HAP-1 (cell line): ENCODE data around the gene DTNBP1.

Experiments
- DNase-seq, 2 experiments: peaks; one replicate each; pipeline ENCODE4 v3.0.0-alpha.2; 2016 to 2020; ENCODE audit warnings: low spot score in 2 of 2
- H3K27me3 ChIP-seq: fragments of 250-450 bp; sonication (Bioruptor Pico); 2 replicates; pipeline ENCODE4 v1.5.1; 2020; ENCODE audit warnings: low read depth, mild to moderate bottlenecking, moderate library complexity
- H3K36me3 ChIP-seq: fragments of 250-450 bp; sonication (Bioruptor Pico); replicated peaks from 2 replicates; pipeline ENCODE4 v1.5.1; 2020; ENCODE audit warnings: mild to moderate bottlenecking
- H3K4me1 ChIP-seq: fragments of 250-450 bp; sonication (Bioruptor Pico); 2 replicates; pipeline ENCODE4 v1.5.1; 2020; ENCODE audit warnings: mild to moderate bottlenecking
- H3K4me3 ChIP-seq: fragments of 250-450 bp; sonication (Bioruptor Pico); 2 replicates; pipeline ENCODE4 v1.5.1; 2020; ENCODE audit warnings: mild to moderate bottlenecking, moderate library complexity
- H3K9me3 ChIP-seq: fragments of 250-450 bp; sonication (Bioruptor Pico); 2 replicates; pipeline ENCODE4 v1.5.1; 2020; ENCODE audit warnings: mild to moderate bottlenecking, moderate library complexity
- in situ Hi-C: fragments of 300-500 bp; cut with MboI; formaldehyde crosslinking; loops from 3 replicates; pipeline ENCODE4 v1.14.3; 2020; ENCODE audit warnings: low sequenced_read_pairs, inconsistent platforms, mixed read lengths

The DTNBP1 gene

GRCh38 chr6:15608396-15608795, 54.4 kb downstream of the DTNBP1 start:
- no peaks in the 10 kb centered on the region for H3K9me3 ChIP-seq
- in situ Hi-C loops, result loop anchor here (25.0 kb wide), 1 partner anchor 1396 kb away; no protein-coding TSS in a partner anchor
- DNase-seq, result no peak
- no peaks in the 10 kb centered on the region for H3K27me3 ChIP-seq
- H3K4me1 ChIP-seq, result no peaks in the 10 kb centered on the region
- H3K4me3 ChIP-seq, result no peak overlapping the region
- peaks cover 3% of the 10 kb centered on the region; the same call in 1 of the 2 replicates for H3K36me3 ChIP-seq

DNA sequence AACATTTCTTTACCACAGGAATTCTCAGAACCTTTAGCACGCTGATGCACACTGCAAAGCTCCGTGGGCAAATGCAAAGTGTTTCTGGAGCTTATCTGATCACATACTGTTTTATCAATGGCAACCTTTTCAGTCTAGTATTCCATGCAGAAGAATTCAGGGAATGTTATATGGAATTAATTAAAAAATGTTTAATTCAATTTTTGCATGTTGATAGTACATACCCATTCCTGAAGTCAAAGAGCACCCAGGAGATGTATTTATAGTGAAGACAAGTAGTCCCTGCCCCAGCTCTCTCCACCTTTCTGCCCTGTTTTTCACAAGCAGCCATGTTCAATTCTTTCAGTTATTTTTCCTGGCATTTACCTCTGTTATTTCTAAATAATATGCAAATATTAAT, 55.2 kb downstream of the DTNBP1 start:
- no peak for DNase-seq
- in situ Hi-C loops, result loop anchor here (25.0 kb wide), 1 partner anchor 1395 kb away; no protein-coding TSS in a partner anchor
- peaks cover 3% of the 10 kb centered on the region; the same call in 1 of the 2 replicates for H3K36me3 ChIP-seq

GRCh38 chr6:15606347-15606746, 56.5 kb downstream of the DTNBP1 start:
- in situ Hi-C loops, result loop anchor here (25.0 kb wide), 1 partner anchor 1394 kb away; no protein-coding TSS in a partner anchor
- Histone ChIP-seq H3K27me3 (no peaks in the 10 kb centered on the region), H3K36me3 (no peaks in the 10 kb centered on the region; the same call in 1 of the 2 replicates), H3K4me1 (no peaks in the 10 kb centered on the region), H3K9me3 (no peaks in the 10 kb centered on the region), H3K4me3 (no peak overlapping the region)
- no peak for DNase-seq

More for the DNA sequence above, 55.2 kb downstream of the DTNBP1 start:
- H3K27me3 ChIP-seq, result no peaks in the 10 kb centered on the region
- H3K4me1 ChIP-seq, result no peaks in the 10 kb centered on the region
- no peaks in the 10 kb centered on the region for H3K9me3 ChIP-seq
- H3K4me3 ChIP-seq, result no peak overlapping the region

- in situ Hi-C loops, result loop anchor here (25.0 kb wide), 1 partner anchor 1393 kb away; no protein-coding TSS in a partner anchor
- H3K36me3 ChIP-seq, result no peaks in the 10 kb centered on the region
- no peaks in the 10 kb centered on the region for H3K9me3 ChIP-seq
- H3K27me3 ChIP-seq, result no peaks in the 10 kb centered on the region
- no peak overlapping the region for H3K4me3 ChIP-seq
- no peaks in the 10 kb centered on the region for H3K4me1 ChIP-seq
- no peak for DNase-seq
These were observed 58.0 kb downstream of the DTNBP1 start for GRCh38 chr6:15604843-15605242.

DNA sequence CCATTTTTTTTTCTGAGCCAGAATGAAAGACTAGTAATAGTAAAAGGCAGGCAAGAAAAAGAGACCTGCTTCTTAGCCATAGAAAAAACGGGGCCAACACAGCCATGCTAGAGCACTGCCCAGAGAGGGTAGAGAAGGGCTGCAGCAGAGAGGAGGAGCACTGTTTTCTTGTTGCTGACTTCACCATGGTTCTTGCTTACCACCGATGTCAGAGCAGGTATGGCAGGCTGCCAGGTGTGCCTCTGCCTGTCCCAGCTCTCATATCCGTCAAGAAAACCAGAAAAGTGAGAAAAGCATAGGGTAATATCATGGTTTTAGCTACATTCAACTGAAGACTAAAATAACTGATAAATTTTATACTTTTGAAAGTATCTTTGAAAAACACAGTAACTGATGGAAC, 60.7 kb downstream of the DTNBP1 start:
- in situ Hi-C loops, result loop anchor here (25.0 kb wide), 1 partner anchor 1390 kb away; no protein-coding TSS in a partner anchor
- Histone ChIP-seq H3K4me3 (no peak overlapping the region), H3K27me3 (no peaks in the 10 kb centered on the region), H3K9me3 (no peaks in the 10 kb centered on the region), H3K4me1 (no peaks in the 10 kb centered on the region; the same call in 1 of the 2 replicates), H3K36me3 (no peaks in the 10 kb centered on the region)
- no peak for DNase-seq

DNA sequence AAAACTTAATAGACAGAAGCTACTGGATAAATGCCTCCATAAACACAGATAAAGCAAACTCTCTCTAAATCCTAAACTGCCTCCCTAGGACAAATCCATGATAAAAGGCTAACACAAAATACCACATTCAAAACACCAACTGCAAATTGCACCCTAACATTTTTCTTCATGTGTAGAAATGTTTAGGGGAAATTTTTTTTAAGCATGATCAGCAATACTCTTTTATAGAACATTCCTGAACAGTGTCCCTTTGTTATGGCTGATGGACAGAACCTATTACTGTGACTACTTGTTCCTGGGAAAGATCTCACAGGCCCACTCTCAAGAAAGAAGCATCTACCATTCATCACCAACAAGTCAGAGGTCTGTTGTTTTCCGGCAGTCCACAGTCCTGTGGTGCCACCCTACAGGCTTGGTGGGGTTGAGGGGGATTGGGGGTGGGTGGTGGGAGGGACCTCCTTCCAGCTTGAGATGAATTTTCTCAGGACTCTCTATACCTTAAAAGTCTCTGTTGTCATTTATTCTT, 64.5 kb downstream of the DTNBP1 start:
- Histone ChIP-seq H3K27me3 (no peaks in the 10 kb centered on the region), H3K4me3 (no peak overlapping the region), H3K36me3 (no peaks in the 10 kb centered on the region), H3K4me1 (no peaks in the 10 kb centered on the region; the same call in 1 of the 2 replicates), H3K9me3 (no peaks in the 10 kb centered on the region)
- in situ Hi-C loops, result no loop called here
- no peak for DNase-seq

- H3K27me3 ChIP-seq, result no peaks in the 10 kb centered on the region
- DNase-seq, result no peak
- no peaks in the 10 kb centered on the region; the same call in 1 of the 2 replicates for H3K4me1 ChIP-seq
- in situ Hi-C loops, result no loop called here
- H3K36me3 ChIP-seq, result no peaks in the 10 kb centered on the region
- H3K9me3 ChIP-seq, result no peaks in the 10 kb centered on the region
- no peak overlapping the region for H3K4me3 ChIP-seq
These were observed 66.5 kb downstream of the DTNBP1 start for GRCh38 chr6:15596186-15596896.

DNA sequence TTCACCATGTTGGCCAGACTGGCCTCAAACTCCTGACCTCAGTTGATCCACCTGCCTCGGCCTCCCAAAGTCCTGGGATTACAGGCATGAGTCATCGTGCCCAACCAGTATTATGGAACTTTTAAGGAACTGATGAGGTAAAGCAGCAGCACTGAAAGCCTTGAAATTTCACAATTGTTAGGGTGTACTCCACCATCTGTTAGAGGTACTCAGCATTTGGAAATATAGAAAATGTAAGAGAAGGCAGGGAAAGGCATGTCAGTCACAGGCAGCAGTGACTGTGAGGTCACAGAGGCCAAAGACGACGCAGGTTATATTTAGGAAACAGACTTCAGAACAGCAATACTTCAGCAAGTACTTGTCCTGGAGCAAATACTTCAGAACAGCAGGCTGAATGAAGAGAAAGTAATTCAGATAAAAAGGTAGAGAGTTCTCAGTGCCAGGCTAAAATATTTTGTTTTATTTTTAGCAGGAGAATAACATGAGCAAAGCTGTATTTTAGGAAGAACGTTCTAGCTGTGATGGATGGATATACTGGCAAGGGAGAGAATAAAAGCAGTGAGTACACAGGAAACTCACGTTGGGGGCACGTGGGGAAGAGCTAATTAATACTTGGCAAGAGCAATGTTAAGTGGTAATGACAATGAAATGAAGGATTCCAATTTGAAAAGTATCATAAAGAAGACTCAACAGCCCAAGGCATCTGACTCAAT, 67.2 kb downstream of the DTNBP1 start:
- no peak overlapping the region for H3K4me3 ChIP-seq
- H3K36me3 ChIP-seq, result no peaks in the 10 kb centered on the region
- no peaks in the 10 kb centered on the region; the same call in 1 of the 2 replicates for H3K4me1 ChIP-seq
- no peak for DNase-seq
- in situ Hi-C loops, result no loop called here
- no peaks in the 10 kb centered on the region for H3K9me3 ChIP-seq
- no peaks in the 10 kb centered on the region for H3K27me3 ChIP-seq

- no peak overlapping the region for H3K4me3 ChIP-seq
- in situ Hi-C loops, result no loop called here
- no peaks in the 10 kb centered on the region; the same call in 1 of the 2 replicates for H3K4me1 ChIP-seq
These were observed 68.1 kb downstream of the DTNBP1 start for GRCh38 chr6:15594512-15595259.

GRCh38 chr6:15593798-15594197, 69.0 kb downstream of the DTNBP1 start:
- Histone ChIP-seq H3K4me3 (no peak overlapping the region), H3K27me3 (no peaks in the 10 kb centered on the region), H3K4me1 (no peaks in the 10 kb centered on the region), H3K36me3 (no peaks in the 10 kb centered on the region), H3K9me3 (no peaks in the 10 kb centered on the region)
- in situ Hi-C loops, result no loop called here
- DNase-seq, result no peak

More at GRCh38 chr6:15594512-15595259, 68.1 kb downstream of the DTNBP1 start:
- no peaks in the 10 kb centered on the region for H3K36me3 ChIP-seq
- no peak for DNase-seq
- no peaks in the 10 kb centered on the region for H3K9me3 ChIP-seq
- no peaks in the 10 kb centered on the region for H3K27me3 ChIP-seq

- Histone ChIP-seq H3K36me3 (no peaks in the 10 kb centered on the region), H3K4me3 (no peak overlapping the region)
- in situ Hi-C loops, result no loop called here
These were observed 70.2 kb downstream of the DTNBP1 start for GRCh38 chr6:15592610-15593009.

DNA sequence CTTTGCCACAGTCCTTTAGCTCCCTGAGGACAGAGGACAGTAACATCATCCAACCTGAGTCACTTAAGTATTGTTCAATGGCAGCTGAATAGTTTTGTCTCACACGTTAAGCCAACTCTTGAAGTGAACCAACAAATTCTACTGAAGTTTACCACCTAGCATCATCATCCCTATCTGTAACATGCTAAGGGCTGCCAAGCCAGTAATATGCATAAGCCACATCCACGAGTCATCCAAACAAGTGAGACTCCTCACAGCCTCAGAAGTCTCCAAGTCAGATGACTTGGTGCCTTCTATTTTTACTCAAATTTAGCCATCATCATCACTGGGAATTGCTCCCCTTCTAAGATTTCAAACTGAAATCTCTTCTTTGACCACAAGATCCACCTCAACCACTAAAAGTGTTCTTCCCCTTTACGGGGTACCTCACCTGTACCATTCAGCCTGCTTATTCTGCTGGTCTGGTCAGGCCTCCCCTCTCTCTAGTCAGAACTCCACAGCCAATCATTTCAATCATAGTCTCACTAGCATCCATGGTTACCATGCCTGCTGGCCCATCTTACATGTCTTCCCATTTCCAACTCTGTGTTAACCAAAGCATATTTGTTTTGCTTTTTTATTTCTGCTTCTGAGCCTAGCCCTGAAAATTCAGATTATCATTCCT, 73.7 kb downstream of the DTNBP1 start:
- no peaks in the 10 kb centered on the region for H3K4me1 ChIP-seq
- H3K4me3 ChIP-seq, result no peak overlapping the region
- no peaks in the 10 kb centered on the region for H3K27me3 ChIP-seq
- no peaks in the 10 kb centered on the region for H3K36me3 ChIP-seq
- in situ Hi-C loops, result no loop called here
- no peaks in the 10 kb centered on the region for H3K9me3 ChIP-seq
- no peak for DNase-seq

More at GRCh38 chr6:15592610-15593009, 70.2 kb downstream of the DTNBP1 start:
- H3K27me3 ChIP-seq, result no peaks in the 10 kb centered on the region
- no peak for DNase-seq
- H3K9me3 ChIP-seq, result no peaks in the 10 kb centered on the region
- H3K4me1 ChIP-seq, result no peaks in the 10 kb centered on the region

- in situ Hi-C loops, result no loop called here
- no peaks in the 10 kb centered on the region for H3K27me3 ChIP-seq
- DNase-seq, result no peak
- no peaks in the 10 kb centered on the region for H3K9me3 ChIP-seq
- no peak overlapping the region for H3K4me3 ChIP-seq
- no peaks in the 10 kb centered on the region for H3K36me3 ChIP-seq
- no peaks in the 10 kb centered on the region for H3K4me1 ChIP-seq
These were observed 76.3 kb downstream of the DTNBP1 start for GRCh38 chr6:15586503-15586902.
